Panc1 (cell line): Measurements from ENCODE around the gene WDR90. TPM values are rescaled to one million over a fixed set of nuclear protein-coding genes. Genes with fewer than 3 reads are reported as not detected.
A peak's percentile ranks its signal among the peaks of the same experiment; 100 is the strongest.

ENCODE experiments used
- ATAC-seq: fragments of 200-7000 bp; cut with Tn5 transposase; 2 replicates; pipeline ENCODE4 v1.9.1; 2020; ENCODE audit warnings: mild to moderate bottlenecking, moderate library complexity
- BruUV-seq: library from RNA; stranded (reverse); fragments of 400-500 nt; replicated peaks from 2 replicates; lab custom pipeline; 2021; lab: Mats Ljungman, UMichigan
- CTCF ChIA-PET: fragments of 300-600 bp; sonication (Branson Sonifier 250); formaldehyde crosslinking; loops from one replicate; lab custom pipeline; 2022; ENCODE audit warnings: antibody characterized with exemption; lab: Charles Lee
- POLR2A ChIA-PET: fragments of 300-600 bp; sonication (Branson Sonifier 250); formaldehyde crosslinking; loops from one replicate; lab custom pipeline; 2022; ENCODE audit warnings: antibody characterized with exemption; lab: Charles Lee
- DNase-seq: peaks from one replicate; pipeline ENCODE4 v3.0.0-alpha.2; 2010; ENCODE audit warnings: low read depth, low spot score
- H3K27ac ChIP-seq: 2 replicates; pipeline ENCODE4 v1.5.1; 2011; ENCODE audit warnings: mild to moderate bottlenecking, low read length, inconsistent platforms
- H3K27me3 ChIP-seq: fragments of 200-500 bp; sonication (Bioruptor generic); 2 replicates; pipeline ENCODE4 v1.6.0; 2014; ENCODE audit warnings: low read length, inconsistent platforms; ENCODE audit not compliant: control insufficient read depth, insufficient read depth
- H3K36me3 ChIP-seq: fragments of 200-500 bp; sonication (Bioruptor generic); 2 replicates; pipeline ENCODE4 v1.5.1; 2014; ENCODE audit warnings: inconsistent platforms, mild to moderate bottlenecking, low read length, moderate library complexity; ENCODE audit not compliant: control insufficient read depth, insufficient read depth
- H3K4me1 ChIP-seq: 2 replicates; pipeline ENCODE4 v1.5.1; 2011; ENCODE audit warnings: inconsistent platforms, mild to moderate bottlenecking, low read length, moderate library complexity; ENCODE audit not compliant: control insufficient read depth, insufficient read depth
- H3K4me3 ChIP-seq, 2 experiments: 2 replicates each; pipeline ENCODE4 v1.5.1; 2011 to 2012; ENCODE audit warnings: low read depth in 2 of 2, low read length in 2 of 2, mild to moderate bottlenecking in 2 of 2, inconsistent platforms in 1 of 2, moderate library complexity in 1 of 2
- H3K9me3 ChIP-seq: fragments of 200-500 bp; sonication (Bioruptor generic); 2 replicates; pipeline ENCODE4 v1.5.1; 2014; ENCODE audit warnings: low read depth, mild to moderate bottlenecking, inconsistent platforms, low read length, moderate library complexity; ENCODE audit not compliant: control insufficient read depth, insufficient read depth
- CTCF ChIP-seq: fragments of 450-650 bp; IDR thresholded peaks from 2 replicates; pipeline ENCODE4 v1.5.1; 2017; ENCODE audit warnings: mild to moderate bottlenecking
- POLR2AphosphoS5 ChIP-seq: IDR thresholded peaks from 2 replicates; pipeline ENCODE4 v1.6.1; 2012; ENCODE audit warnings: mild to moderate bottlenecking, low read depth, low read length, moderate library complexity
- REST ChIP-seq, 2 experiments: IDR thresholded peaks; 2 replicates each; pipeline ENCODE4 v1.6.1; 2011 to 2012; ENCODE audit warnings: low read depth in 2 of 2, control low read depth in 1 of 2, low read length in 1 of 2, mild to moderate bottlenecking in 1 of 2, moderate library complexity in 1 of 2; ENCODE audit not compliant: insufficient read depth in 1 of 2
- SIN3A ChIP-seq: IDR thresholded peaks from 2 replicates; pipeline ENCODE4 v1.6.1; 2012; ENCODE audit warnings: low read depth, mild to moderate bottlenecking, low read length, moderate library complexity, borderline replicate concordance; ENCODE audit not compliant: insufficient read depth
- TCF7L2 ChIP-seq: IDR thresholded peaks from 2 replicates; pipeline ENCODE4 v1.6.1; 2011; ENCODE audit warnings: mild to moderate bottlenecking, low read depth, low read length, inconsistent platforms
- in situ Hi-C: cut with HindIII; loops from 2 replicates; pipeline ENCODE4 v1.10.0; 2016; ENCODE audit warnings: low sequenced_read_pairs, low pct_unique_long_range_greater_than_20kb
- intact Hi-C: fragments of 100-400 bp; cut with micrococcal nuclease; formaldehyde crosslinking; loops from one replicate; pipeline ENCODE4 v1.10.0; 2022; ENCODE audit not compliant: unreplicated experiment
- total RNA-seq: library from RNA; stranded (reverse); gene quantifications from one replicate; pipeline ENCODE4 v1.2.1, GENCODE V29; 2021; ENCODE audit not compliant: unreplicated experiment

WDR90 gene
- total RNA-seq, 1 experiment from 2014 or later, result 58.9 TPM

- Histone ChIP-seq H3K9me3 (no peaks in the 10 kb centered on the region), H3K27ac (no peak overlapping the region; the same call in 1 of the 2 replicates), H3K27me3 (no peaks in the 10 kb centered on the region), H3K4me1 (peaks cover 35% of the 10 kb centered on the region), H3K4me3 (peak overlapping the region; percentile 59 to 76), H3K36me3 (no peaks in the 10 kb centered on the region)
- DNase-seq (no peak), ATAC-seq (no peak)
- ChIA-PET POLR2A (no interaction called here), CTCF (no interaction called here)
- intact Hi-C loops (no loop called here), in situ Hi-C loops (no loop called here)
- TF ChIP-seq SIN3A (no peak), TCF7L2 (no peak), CTCF (no peak), REST (IDR thresholded peaks at IDR 0.05; ENCODE audit: insufficient read depth in 1 of 2, low read depth in 2 of 2, low read length in 1 of 2) (no peak), POLR2AphosphoS5 (no peak)
- BruUV-seq, result no TSS peak
These were observed 14.2 kb upstream of the WDR90 start for GRCh38 chr16:634996-635395.

- ATAC-seq, result peak; percentile 12
- no peak for DNase-seq
- intact Hi-C loops (no loop called here), in situ Hi-C loops (no loop called here)
- no peaks in the 10 kb centered on the region for H3K36me3 ChIP-seq
- H3K4me3 ChIP-seq, result peak overlapping the region; percentile 59 to 76
- H3K4me1 ChIP-seq, result peaks cover 31% of the 10 kb centered on the region
- ChIA-PET CTCF (interaction anchor here (1.1 kb wide), 1 partner anchor 35 kb away, joined by 4 read pairs; no protein-coding TSS in a partner anchor), POLR2A (no interaction called here)
- TF ChIP-seq CTCF (no peak), POLR2AphosphoS5 (no peak), TCF7L2 (no peak; the same call in 1 of the 2 replicates), REST (IDR thresholded peaks at IDR 0.05; ENCODE audit: insufficient read depth in 1 of 2, low read depth in 2 of 2, low read length in 1 of 2) (no peak), SIN3A (no peak)
- H3K27ac ChIP-seq, result peak overlapping the region; percentile 86
- H3K9me3 ChIP-seq, result no peaks in the 10 kb centered on the region
- no peaks in the 10 kb centered on the region for H3K27me3 ChIP-seq
- no TSS peak for BruUV-seq
These were observed 13.5 kb upstream of the WDR90 start for GRCh38 chr16:635573-636205.
